ENCODE measurements around the gene CFAP45. TPM values are rescaled to one million over a fixed set of nuclear protein-coding genes. Genes with fewer than 3 reads are reported as not detected.

The CFAP45 gene
- polyA plus RNA-seq, 4 donors: 3.7 to 5.2 (median 4.3) TPM

DNA sequence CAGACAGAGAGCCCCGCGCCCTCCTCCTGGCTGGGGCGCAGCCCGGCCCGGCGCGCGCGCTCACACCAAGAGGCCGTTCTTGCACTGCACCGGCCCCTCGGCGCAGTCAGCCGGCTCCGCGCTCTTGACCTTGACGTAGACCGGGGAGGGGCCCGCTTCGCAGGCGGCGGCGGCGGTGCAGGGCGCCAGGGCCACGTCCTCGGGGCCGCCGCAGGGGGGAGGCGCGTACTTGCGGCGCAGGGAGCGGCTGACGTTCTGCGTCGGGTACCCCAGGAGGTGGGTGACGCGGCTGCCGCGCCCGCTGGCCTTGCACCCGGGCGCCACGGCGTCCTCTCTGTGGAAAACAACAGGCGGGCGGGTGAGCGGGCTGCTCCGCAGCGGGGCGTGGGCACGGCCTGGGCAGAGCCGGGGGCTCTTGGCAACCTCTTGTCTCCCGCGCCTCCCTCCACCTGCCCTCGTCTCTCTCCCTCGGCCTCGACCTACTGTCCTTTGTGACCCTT lies 45.2 kb downstream of the CFAP45 start:
- DNase-seq (ENCODE audit: low read depth in 4 of 4, low spot score in 2 of 4): peak in 3 of 4 donors; percentile 52 to 61 (median 56)

DNA sequence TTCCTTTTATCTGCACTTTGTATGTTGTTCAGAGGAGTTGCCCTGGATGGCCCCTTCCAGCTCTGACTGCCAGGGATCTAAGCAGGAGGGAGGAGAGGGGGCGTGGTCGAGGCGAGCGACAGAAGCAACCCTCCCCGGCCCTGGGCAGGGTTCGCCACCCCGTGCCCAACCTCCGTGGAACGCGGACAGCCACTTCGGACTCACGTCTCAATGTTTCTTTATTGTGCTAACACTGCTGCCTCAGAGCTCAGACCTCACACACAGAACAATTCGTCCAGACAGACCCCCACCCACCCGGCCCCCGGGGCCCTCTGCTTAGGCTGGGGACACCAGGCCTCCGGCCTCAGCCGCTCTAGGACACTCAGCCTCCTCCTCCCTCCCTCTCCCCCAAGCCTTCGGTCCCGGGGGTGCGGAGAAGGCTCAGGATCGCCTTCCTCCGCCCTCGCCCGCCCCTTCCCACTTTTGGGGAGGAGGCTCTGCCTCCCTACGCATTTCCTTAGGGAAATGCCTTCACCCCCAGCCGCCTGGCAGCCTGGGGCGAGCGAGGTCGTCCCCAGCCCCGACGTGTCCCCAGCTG lies 45.8 kb downstream of the CFAP45 start:
- DNase-seq (ENCODE audit: low read depth in 4 of 4, low spot score in 2 of 4): peak in 2 of 4 donors; percentile 50 to 57

GRCh38 chr1:159853417-159854115 lies 46.4 kb downstream of the CFAP45 start:
- no peak for DNase-seq (ENCODE audit: low read depth in 4 of 4, low spot score in 2 of 4)

GRCh38 chr1:159851407-159851806 lies 48.6 kb downstream of the CFAP45 start:
- no peak for DNase-seq (ENCODE audit: low read depth in 4 of 4, low spot score in 2 of 4)

- no peak for DNase-seq (ENCODE audit: low read depth in 4 of 4, low spot score in 2 of 4)
Measured at GRCh38 chr1:159849626-159850366, 50.2 kb downstream of the CFAP45 start.

DNA sequence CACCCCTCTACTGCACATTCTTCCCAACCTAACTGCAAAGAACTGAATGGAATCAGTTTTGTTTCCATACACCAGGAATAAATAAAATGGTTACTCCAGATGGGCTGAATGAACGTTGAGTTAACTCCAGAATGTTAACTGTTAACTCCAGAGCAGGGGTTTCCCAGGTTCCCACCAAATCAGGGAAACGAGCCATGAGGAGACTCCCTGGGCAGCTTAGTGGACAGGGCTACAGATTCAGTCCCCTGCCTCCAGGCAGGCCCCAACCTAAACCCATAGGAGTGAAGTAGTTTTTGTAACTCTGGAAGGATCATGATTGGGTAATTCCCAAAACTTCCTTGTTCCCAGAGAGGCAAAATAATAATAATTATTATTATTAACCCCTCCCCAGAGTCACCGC lies 51.6 kb downstream of the CFAP45 start:
- no peak for DNase-seq (ENCODE audit: low read depth in 4 of 4, low spot score in 2 of 4)

- DNase-seq (ENCODE audit: low read depth in 4 of 4, low spot score in 2 of 4): no peak
Measured at GRCh38 chr1:159847231-159847630, 52.7 kb downstream of the CFAP45 start.

- peak in 1 of 4 donors; percentile 27 for DNase-seq (ENCODE audit: low read depth in 4 of 4, low spot score in 2 of 4)
Measured at GRCh38 chr1:159845751-159846629, 54.0 kb downstream of the CFAP45 start.

DNA sequence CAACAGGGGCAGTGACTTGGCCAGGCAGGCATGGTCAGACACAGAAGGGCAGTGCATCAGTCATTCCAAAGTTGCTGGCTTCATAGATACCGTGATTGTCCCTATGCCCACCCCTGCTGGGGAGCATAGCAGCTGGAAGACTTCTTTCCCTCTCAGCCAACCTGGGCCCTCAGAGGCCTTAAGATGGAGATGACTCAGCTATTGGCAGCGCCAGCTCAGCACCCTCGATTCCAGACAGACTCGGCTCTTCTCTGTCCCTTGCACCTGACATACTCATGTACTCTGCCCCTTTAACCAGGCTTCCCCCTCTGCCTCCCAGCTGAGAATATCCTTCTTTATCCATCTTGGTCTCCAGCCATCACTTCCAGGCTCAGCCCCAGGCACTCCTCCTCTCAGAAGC lies 56.5 kb downstream of the CFAP45 start:
- DNase-seq (ENCODE audit: low read depth in 4 of 4, low spot score in 2 of 4): no peak

GRCh38 chr1:159841749-159842148 lies 58.2 kb downstream of the CFAP45 start:
- DNase-seq (ENCODE audit: low read depth in 4 of 4, low spot score in 2 of 4): no peak

GRCh38 chr1:159839116-159839849 lies 60.7 kb downstream of the CFAP45 start:
- no peak for DNase-seq (ENCODE audit: low read depth in 4 of 4, low spot score in 2 of 4)

- DNase-seq (ENCODE audit: low read depth in 4 of 4, low spot score in 2 of 4): no peak
Measured at GRCh38 chr1:159838715-159839114, 61.2 kb downstream of the CFAP45 start.

DNA sequence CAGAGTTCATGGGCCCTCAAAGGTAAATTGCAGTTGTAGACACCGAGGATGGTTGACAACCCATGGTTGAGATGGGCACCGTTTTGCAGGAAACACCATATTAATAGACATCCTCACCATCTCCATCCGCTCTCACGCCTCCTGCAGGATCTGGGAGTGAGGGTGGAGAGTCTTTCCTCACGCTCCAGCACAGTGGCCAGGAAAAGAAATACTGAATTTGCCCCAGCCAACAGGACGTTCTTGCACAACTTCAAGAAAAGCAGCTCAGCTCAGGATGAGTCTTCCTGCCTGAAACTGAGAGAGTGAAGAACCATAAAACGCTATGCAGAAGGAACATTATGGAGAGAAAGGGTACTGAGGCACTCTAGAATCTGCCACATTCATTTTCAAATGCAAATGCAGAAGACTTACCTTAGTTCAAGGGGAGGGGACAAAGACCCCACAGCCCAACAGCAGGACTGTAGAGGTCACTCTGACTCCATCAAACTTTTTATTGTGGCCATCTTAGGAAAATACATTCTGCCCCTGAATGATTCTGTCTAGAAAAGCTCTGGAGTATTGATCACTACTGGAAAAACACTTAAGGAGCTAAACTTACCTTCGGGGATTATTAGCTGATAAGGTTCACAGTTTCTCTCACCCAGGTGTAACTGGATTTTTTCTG lies 64.0 kb downstream of the CFAP45 start:
- no peak for DNase-seq (ENCODE audit: low read depth in 4 of 4, low spot score in 2 of 4)

- DNase-seq (ENCODE audit: low read depth in 4 of 4, low spot score in 2 of 4): no peak
Measured at GRCh38 chr1:159835356-159835755, 64.6 kb downstream of the CFAP45 start.

GRCh38 chr1:159832309-159832708 lies 67.7 kb downstream of the CFAP45 start:
- DNase-seq (ENCODE audit: low read depth in 4 of 4, low spot score in 2 of 4): no peak

DNA sequence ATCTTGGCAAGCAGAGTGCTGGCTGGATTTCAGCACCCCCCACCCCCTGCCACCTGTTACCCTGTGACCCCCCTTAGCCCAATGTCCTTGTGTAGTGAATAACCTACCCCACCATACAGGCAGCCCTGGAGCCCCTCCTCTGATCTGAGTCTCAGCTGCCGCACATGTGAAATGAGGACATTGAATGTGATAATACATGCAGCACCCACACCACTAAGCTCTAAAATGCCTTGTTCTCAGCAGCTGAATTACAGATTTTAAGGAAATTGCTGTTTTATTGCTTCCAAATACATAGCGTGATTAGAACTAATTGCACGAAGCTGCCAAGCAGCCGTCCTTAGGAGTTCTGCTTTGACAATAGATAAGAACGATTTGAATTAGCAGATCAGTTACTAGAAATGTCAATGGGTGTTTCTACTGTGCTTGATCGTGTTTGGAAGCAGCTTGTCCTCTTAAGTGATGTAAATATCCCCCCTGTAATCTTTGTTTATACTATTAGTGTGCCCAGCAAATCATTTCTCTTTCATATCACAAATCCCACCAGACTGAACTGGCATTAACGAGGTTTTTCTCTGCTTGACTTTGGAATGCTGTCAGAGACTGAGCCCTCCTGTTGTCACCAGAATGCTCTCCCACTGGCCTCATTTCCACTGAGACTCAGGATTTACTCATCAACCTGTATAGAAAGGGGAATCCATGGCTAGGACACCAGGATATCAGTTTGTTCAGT lies 68.4 kb downstream of the CFAP45 start:
- no peak for DNase-seq (ENCODE audit: low read depth in 4 of 4, low spot score in 2 of 4)

- DNase-seq (ENCODE audit: low read depth in 4 of 4, low spot score in 2 of 4): no peak
Measured at GRCh38 chr1:159830722-159831121, 69.2 kb downstream of the CFAP45 start.

DNA sequence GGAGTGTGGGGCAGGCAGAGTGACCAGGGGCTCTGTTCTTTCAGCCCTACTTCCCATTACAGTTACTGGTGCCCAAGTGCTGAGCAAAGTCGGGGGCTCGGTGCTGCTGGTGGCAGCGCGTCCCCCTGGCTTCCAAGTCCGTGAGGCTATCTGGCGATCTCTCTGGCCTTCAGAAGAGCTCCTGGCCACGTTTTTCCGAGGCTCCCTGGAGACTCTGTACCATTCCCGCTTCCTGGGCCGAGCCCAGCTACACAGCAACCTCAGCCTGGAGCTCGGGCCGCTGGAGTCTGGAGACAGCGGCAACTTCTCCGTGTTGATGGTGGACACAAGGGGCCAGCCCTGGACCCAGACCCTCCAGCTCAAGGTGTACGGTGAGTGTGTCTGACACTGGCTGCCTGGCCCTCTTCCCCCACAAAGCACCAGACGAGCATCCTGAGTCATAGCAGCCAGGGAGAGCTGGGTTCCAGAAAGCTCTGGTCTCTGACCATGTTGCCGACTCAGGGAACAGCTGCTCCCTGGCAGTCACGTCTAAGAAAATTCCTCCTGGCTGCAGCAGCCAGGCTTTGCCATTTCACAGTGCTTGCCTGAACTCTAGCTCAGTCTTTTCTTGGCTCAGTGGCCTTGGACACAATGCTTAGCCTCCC lies 70.0 kb downstream of the CFAP45 start:
- no peak for DNase-seq (ENCODE audit: low read depth in 4 of 4, low spot score in 2 of 4)

Measured in left renal cortex interstitium (tissue), 4 donors.